Measurements from ENCODE around the gene AOC2.

Gene AOC2

GRCh38 chr17:42844271-42844670, at the start of gene AOC2:
AOC2 (plus strand) TSS chr17:42844580; CDS start chr17:42844627, 47 bp downstream.
- no peak for DNase-seq (ENCODE audit: low read depth in 2 of 2)

- no peak for DNase-seq (ENCODE audit: low read depth in 2 of 2)
These were observed 49.3 kb upstream of the AOC2 start for GRCh38 chr17:42795061-42795460.

GRCh38 chr17:42795465-42795864, 48.9 kb upstream of the AOC2 start:
- DNase-seq (ENCODE audit: low read depth in 2 of 2) = no peak

- no peak for DNase-seq (ENCODE audit: low read depth in 2 of 2)
These were observed 48.2 kb upstream of the AOC2 start for GRCh38 chr17:42796066-42796758.

- no peak for DNase-seq (ENCODE audit: low read depth in 2 of 2)
These were observed 47.0 kb upstream of the AOC2 start for GRCh38 chr17:42797067-42798007.

- no peak for DNase-seq (ENCODE audit: low read depth in 2 of 2)
These were observed 46.4 kb upstream of the AOC2 start for GRCh38 chr17:42798011-42798382.

GRCh38 chr17:42798383-42799380, 45.7 kb upstream of the AOC2 start, which contains the start of the genes CNTD1 and COA3:
CNTD1 (plus strand) TSS chr17:42798861; CDS start chr17:42799068, 207 bp downstream.
COA3 (minus strand) TSS chr17:42798704; CDS start chr17:42798681, 23 bp downstream.
- DNase-seq (ENCODE audit: low read depth in 2 of 2) = peak; percentile 65 to 75

- no peak for DNase-seq (ENCODE audit: low read depth in 2 of 2)
These were observed 41.1 kb upstream of the AOC2 start for GRCh38 chr17:42803074-42803883.

- DNase-seq (ENCODE audit: low read depth in 2 of 2) = no peak
These were observed 39.4 kb upstream of the AOC2 start for GRCh38 chr17:42804918-42805367.

- no peak for DNase-seq (ENCODE audit: low read depth in 2 of 2)
These were observed 38.1 kb upstream of the AOC2 start for GRCh38 chr17:42806249-42806648.

- no peak for DNase-seq (ENCODE audit: low read depth in 2 of 2)
These were observed 35.1 kb upstream of the AOC2 start for GRCh38 chr17:42809250-42809649.

- DNase-seq (ENCODE audit: low read depth in 2 of 2) = no peak
These were observed 29.6 kb upstream of the AOC2 start for GRCh38 chr17:42814633-42815399.

- DNase-seq (ENCODE audit: low read depth in 2 of 2) = no peak
These were observed 26.5 kb upstream of the AOC2 start for GRCh38 chr17:42817866-42818265.

GRCh38 chr17:42818379-42818778, 26.0 kb upstream of the AOC2 start:
- DNase-seq (ENCODE audit: low read depth in 2 of 2) = no peak

- DNase-seq (ENCODE audit: low read depth in 2 of 2) = peak; percentile 46 to 63
These were observed 24.3 kb upstream of the AOC2 start for GRCh38 chr17:42819939-42820535.

- DNase-seq (ENCODE audit: low read depth in 2 of 2) = no peak
These were observed 23.2 kb upstream of the AOC2 start for GRCh38 chr17:42821176-42821575.

GRCh38 chr17:42827472-42827871, 16.9 kb upstream of the AOC2 start:
- DNase-seq (ENCODE audit: low read depth in 2 of 2) = no peak

- no peak for DNase-seq (ENCODE audit: low read depth in 2 of 2)
These were observed 13.4 kb upstream of the AOC2 start for GRCh38 chr17:42830971-42831370.

- DNase-seq (ENCODE audit: low read depth in 2 of 2) = no peak
These were observed 12.0 kb upstream of the AOC2 start for GRCh38 chr17:42832213-42832933.

All from activated CD4-positive, alpha-beta T cell treated with anti-CD3 and anti-CD28 coated beads for 24 hours (primary cell).